Iris pigment epithelial cell (primary cell): Measurements from ENCODE around the gene DECR2.
"Not testable (repeated sequence)": the region's sequence is repeated elsewhere in the genome, so short reads cannot be mapped to it uniquely, and the experiment has no call there.

Source experiments
- DNase-seq: peaks from one replicate; pipeline ENCODE4 v3.0.0-alpha.2; 2011; ENCODE audit warnings: low read depth

DECR2 gene

GRCh38 chr16:367333-367903, 34.3 kb upstream of the DECR2 start:
- no peak for DNase-seq

GRCh38 chr16:368388-369158, 33.1 kb upstream of the DECR2 start:
- no peak for DNase-seq

- DNase-seq = no peak
Measured at GRCh38 chr16:369275-369865, 32.3 kb upstream of the DECR2 start.

- DNase-seq = peak; percentile 41
Measured at GRCh38 chr16:369866-370436, 31.7 kb upstream of the DECR2 start.

- peak; percentile 97 for DNase-seq
Measured at GRCh38 chr16:370443-370842, 31.2 kb upstream of the DECR2 start, which contains the start of gene MRPL28. MRPL28 (minus strand) TSS chr16:370538; CDS start chr16:370218, 320 bp downstream.

GRCh38 chr16:370979-371514, 30.6 kb upstream of the DECR2 start:
- DNase-seq = no peak

GRCh38 chr16:371515-372301, 30.0 kb upstream of the DECR2 start:
- no peak for DNase-seq

GRCh38 chr16:372302-372983, 29.2 kb upstream of the DECR2 start:
- no peak for DNase-seq

GRCh38 chr16:373020-373598, 28.6 kb upstream of the DECR2 start:
- no peak for DNase-seq

GRCh38 chr16:373848-374615, 27.7 kb upstream of the DECR2 start:
- DNase-seq = no peak

- DNase-seq = no peak
Measured at GRCh38 chr16:374616-374926, 27.1 kb upstream of the DECR2 start.

- no peak for DNase-seq
Measured at GRCh38 chr16:375212-375611, 26.5 kb upstream of the DECR2 start.

GRCh38 chr16:375927-376816, 25.5 kb upstream of the DECR2 start:
- DNase-seq = no peak

GRCh38 chr16:376817-377418, 24.8 kb upstream of the DECR2 start:
- no peak for DNase-seq

- no peak for DNase-seq
Measured at GRCh38 chr16:377419-377951, 24.2 kb upstream of the DECR2 start.

- not testable (repeated sequence) for DNase-seq
Measured at GRCh38 chr16:378113-378820, 23.4 kb upstream of the DECR2 start.

GRCh38 chr16:378821-379182, 22.9 kb upstream of the DECR2 start:
- DNase-seq = no peak
